HL-60 (cell line): Measurements from ENCODE around the gene CLCN5.
A peak's percentile ranks its signal among the peaks of the same experiment; 100 is the strongest.

ENCODE experiments used
- DNase-seq, 2 experiments: peaks; one replicate each; pipeline ENCODE4 v3.0.0-alpha.2; 2010 to 2020; ENCODE audit warnings: low read depth in 1 of 2, low spot score in 1 of 2
- H3K27ac ChIP-seq: fragments of 250-450 bp; sonication (Bioruptor Pico); replicated peaks from 2 replicates; pipeline ENCODE4 v1.5.1; 2020; ENCODE audit warnings: mild to moderate bottlenecking, moderate library complexity
- H3K27me3 ChIP-seq: fragments of 250-450 bp; sonication (Bioruptor Pico); 2 replicates; pipeline ENCODE4 v1.5.1; 2021; ENCODE audit warnings: mild to moderate bottlenecking, moderate library complexity; ENCODE audit not compliant: insufficient read depth, poor library complexity, severe bottlenecking
- H3K4me3 ChIP-seq: replicated peaks from 2 replicates; pipeline ENCODE4 v1.5.1; 2011; ENCODE audit warnings: mild to moderate bottlenecking, control low read depth, low read length; ENCODE audit not compliant: insufficient read depth
- GABPA ChIP-seq: IDR thresholded peaks from 2 replicates; pipeline ENCODE4 v1.6.1; 2012; ENCODE audit warnings: low read depth
- POLR2AphosphoS5 ChIP-seq: IDR thresholded peaks from 2 replicates; pipeline ENCODE4 v1.6.1; 2012; ENCODE audit warnings: low read depth
- REST ChIP-seq: IDR thresholded peaks from 2 replicates; pipeline ENCODE4 v1.6.1; 2012; ENCODE audit warnings: low read depth; ENCODE audit not compliant: insufficient replicate concordance
- SPI1 ChIP-seq: IDR thresholded peaks from 2 replicates; pipeline ENCODE4 v1.6.1; 2012; ENCODE audit warnings: low read depth, mild to moderate bottlenecking, borderline replicate concordance
- TF ChIP-seq, protein P1 (sequence below): IDR thresholded peaks from one replicate; pipeline ENCODE4 v1.5.1; 2011; ENCODE audit warnings: low read length, control low read depth, inconsistent platforms; ENCODE audit not compliant: insufficient read depth

CLCN5 gene

GRCh38 chrX:49999087-49999486, 76.7 kb downstream of the CLCN5 start:
- Histone ChIP-seq H3K4me3 (no peak overlapping the region), H3K27me3 (no peaks in the 10 kb centered on the region), H3K27ac (no peak overlapping the region)
- TF ChIP-seq GABPA (no peak), SPI1 (no peak), POLR2AphosphoS5 (no peak), REST (no peak)
- TF ChIP-seq, protein P1, sequence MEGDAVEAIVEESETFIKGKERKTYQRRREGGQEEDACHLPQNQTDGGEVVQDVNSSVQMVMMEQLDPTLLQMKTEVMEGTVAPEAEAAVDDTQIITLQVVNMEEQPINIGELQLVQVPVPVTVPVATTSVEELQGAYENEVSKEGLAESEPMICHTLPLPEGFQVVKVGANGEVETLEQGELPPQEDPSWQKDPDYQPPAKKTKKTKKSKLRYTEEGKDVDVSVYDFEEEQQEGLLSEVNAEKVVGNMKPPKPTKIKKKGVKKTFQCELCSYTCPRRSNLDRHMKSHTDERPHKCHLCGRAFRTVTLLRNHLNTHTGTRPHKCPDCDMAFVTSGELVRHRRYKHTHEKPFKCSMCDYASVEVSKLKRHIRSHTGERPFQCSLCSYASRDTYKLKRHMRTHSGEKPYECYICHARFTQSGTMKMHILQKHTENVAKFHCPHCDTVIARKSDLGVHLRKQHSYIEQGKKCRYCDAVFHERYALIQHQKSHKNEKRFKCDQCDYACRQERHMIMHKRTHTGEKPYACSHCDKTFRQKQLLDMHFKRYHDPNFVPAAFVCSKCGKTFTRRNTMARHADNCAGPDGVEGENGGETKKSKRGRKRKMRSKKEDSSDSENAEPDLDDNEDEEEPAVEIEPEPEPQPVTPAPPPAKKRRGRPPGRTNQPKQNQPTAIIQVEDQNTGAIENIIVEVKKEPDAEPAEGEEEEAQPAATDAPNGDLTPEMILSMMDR, result no peak
- DNase-seq, result no peak

DNA sequence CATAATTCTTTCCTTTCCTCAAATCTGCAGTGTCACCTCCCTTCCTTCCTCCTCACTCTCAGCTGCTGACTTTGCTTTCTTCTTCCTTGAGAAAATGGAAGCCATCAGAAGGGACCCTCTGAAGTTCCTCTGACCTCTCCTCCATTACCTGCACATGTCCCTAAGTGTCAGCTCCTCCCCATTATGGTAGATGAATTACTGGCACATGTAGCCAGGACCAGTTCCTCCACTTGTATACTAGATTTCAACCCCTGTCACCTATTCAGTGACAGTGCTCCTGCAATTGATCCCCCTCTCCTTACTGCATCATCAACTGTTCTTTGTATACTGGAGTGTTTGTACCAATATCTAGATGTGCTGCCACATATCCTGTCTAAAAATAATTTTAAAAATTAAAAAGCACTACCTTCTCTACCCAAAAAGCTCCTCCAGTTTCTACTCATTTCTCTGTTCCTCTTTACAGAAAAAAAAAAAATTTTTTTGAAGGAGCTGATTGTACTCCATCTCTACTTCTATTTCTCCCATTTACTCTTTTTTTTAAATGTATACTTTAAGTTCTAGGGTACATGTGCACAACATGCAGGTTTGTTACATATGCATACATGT, 78.6 kb downstream of the CLCN5 start:
- H3K4me3 ChIP-seq, result no peak overlapping the region
- H3K27me3 ChIP-seq, result no peaks in the 10 kb centered on the region
- H3K27ac ChIP-seq, result no peak overlapping the region
- TF ChIP-seq, protein P1, result no peak
- TF ChIP-seq GABPA (no peak), SPI1 (no peak), POLR2AphosphoS5 (no peak), REST (no peak)
- DNase-seq, result no peak

GRCh38 chrX:50002067-50002714, 79.8 kb downstream of the CLCN5 start:
- H3K27me3 ChIP-seq, result no peaks in the 10 kb centered on the region
- no peak overlapping the region for H3K27ac ChIP-seq
- peak; percentile 7 to 22 for DNase-seq
- no peak overlapping the region for H3K4me3 ChIP-seq
- TF ChIP-seq, protein P1, result no peak
- TF ChIP-seq SPI1, result peak; percentile 85

- Histone ChIP-seq H3K27ac (no peak overlapping the region), H3K4me3 (no peak overlapping the region), H3K27me3 (no peaks in the 10 kb centered on the region)
- TF ChIP-seq POLR2AphosphoS5 (no peak), REST (no peak), SPI1 (no peak), GABPA (no peak)
- TF ChIP-seq, protein P1, result no peak
- no peak for DNase-seq
Measured at GRCh38 chrX:50003467-50003866, 81.1 kb downstream of the CLCN5 start.
